Left colon (tissue), 2 donors: Measurements from ENCODE around the gene KIF3C. TPM values are rescaled to one million over a fixed set of nuclear protein-coding genes. Genes with fewer than 3 reads are reported as not detected.
"Not testable (repeated sequence)": the region's sequence is repeated elsewhere in the genome, so short reads cannot be mapped to it uniquely, and the experiment has no call there.

ENCODE experiments used
- ATAC-seq: fragments of 200-7000 bp; cut with Tn5 transposase; one replicate; pipeline ENCODE4 v1.9.1; 2020; ENCODE audit warnings: mild to moderate bottlenecking, moderate library complexity
- DNase-seq, 2 donors: peaks; one replicate each; pipeline ENCODE4 v3.0.0-alpha.2; 2020
- intact Hi-C, 2 donors: fragments of 100-400 bp; cut with DNase I in 1 of 2; cut with micrococcal nuclease in 1 of 2; formaldehyde crosslinking; loops; one replicate each; pipeline versions ENCODE4 v1.11.2 to v1.14.0; 2022; cut with DNase I, micrococcal nuclease
- total RNA-seq, 2 donors: library from RNA; stranded (reverse); fragmentation: NEBNext Ultra II Directional; extraction: Animal tissue kit (Norgen Biotek cat#: 25700); gene quantifications; one replicate each; pipeline ENCODE4 v1.2.1, GENCODE V29; 2021
- donor health status: DM: no; HTN: no; CAD: no.
- donor health status: DM: yes; HTN: yes; CAD: no.

The KIF3C gene
- total RNA-seq, 2 donors from 2014 or later, result 2.0 to 2.3 TPM

DNA sequence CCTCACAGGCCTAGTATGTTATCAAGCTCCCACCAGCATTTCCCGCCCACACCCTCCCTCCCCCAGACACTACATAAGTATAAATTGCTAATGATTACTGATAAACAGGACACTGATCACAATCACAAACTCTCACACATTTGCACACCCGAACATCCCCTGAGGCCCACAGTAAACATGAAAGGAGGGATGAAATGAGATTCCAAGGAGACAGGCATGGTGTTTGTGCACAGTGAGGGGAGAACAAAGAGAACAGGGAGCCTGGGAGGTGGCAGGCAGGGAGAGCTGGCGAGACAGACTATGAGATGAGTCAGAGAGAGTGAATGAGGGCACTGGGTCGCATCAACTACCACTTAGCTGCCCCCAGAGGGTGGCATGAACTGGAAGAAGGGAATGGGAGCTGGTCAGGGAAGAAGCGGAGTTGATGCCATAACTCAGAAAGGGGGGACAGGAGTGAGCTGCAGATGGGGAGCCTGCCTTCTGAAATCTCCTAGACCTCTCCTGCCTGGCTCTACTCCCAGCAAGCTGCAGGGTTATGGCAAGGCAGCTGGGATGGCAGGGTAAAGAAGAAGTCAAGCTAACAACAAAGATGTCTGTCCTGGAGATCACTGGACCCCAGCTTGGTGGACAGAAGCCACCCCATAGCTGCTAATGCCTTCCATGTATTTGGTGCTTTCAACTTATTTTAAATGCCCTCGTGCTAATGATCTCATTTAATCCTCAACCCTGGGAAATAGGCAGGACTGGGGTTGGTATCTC is 5.1 kb downstream of the KIF3C start:
- no peak for ATAC-seq
- DNase-seq, result no peak
- intact Hi-C loops, result no loop called here

DNA sequence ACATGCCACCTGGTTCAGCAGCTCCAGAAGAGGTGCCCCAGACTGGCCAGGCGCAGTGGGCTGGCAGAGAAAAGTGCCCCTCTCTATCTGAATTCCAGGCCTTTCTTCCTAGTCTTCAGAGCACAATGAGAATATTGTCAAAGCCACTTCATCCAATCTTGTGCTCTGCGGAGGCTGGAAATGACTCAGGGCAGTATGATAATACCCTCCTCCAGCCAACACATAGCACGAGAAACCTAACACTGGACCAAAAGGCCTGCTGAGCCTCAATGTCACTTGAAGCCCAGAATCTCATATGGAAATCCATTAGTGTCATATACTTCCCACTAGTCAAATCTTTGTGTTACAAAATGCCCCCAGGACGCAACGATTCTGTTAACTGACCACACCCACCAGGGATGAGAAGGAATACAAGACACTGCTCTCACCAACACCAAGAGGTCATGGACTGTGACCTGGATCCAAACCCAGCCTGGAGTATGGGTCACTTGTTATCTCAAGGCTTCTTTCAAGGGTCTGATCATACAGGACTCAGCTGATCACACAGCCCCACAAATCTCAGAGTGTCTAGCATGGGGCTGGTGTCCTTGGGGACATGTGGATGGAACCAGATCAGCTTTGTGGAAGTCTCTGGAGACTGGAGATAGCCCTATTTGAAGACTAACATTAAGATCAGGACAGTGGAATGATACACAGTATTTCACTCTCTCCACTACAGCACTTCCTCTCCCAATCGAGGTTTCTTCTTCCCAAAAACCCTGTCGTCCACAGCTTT is 10.1 kb downstream of the KIF3C start:
- no peak for DNase-seq
- ATAC-seq, result no peak
- intact Hi-C loops, result no loop called here

DNA sequence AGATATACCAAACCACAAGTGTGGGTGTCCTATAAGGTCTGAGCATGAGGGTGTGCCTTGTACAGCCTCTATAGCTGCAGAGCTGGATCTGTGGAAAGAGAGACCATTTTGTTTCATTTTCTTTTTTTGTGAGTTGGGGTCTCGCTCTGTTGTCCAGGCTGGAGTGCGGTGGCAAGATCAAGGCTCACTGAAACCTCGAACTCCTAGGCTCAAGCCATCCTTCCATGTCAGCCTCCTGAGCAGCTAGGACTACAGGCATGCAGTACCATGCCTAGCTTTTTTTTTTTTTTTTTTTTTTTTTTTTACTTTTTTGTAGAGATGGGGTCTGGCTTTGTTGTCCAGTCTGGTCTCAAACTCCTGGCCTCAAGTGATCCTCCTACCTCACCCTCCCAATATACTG is 10.7 kb downstream of the KIF3C start:
- intact Hi-C loops, result no loop called here
- no peak for DNase-seq
- no peak for ATAC-seq

DNA sequence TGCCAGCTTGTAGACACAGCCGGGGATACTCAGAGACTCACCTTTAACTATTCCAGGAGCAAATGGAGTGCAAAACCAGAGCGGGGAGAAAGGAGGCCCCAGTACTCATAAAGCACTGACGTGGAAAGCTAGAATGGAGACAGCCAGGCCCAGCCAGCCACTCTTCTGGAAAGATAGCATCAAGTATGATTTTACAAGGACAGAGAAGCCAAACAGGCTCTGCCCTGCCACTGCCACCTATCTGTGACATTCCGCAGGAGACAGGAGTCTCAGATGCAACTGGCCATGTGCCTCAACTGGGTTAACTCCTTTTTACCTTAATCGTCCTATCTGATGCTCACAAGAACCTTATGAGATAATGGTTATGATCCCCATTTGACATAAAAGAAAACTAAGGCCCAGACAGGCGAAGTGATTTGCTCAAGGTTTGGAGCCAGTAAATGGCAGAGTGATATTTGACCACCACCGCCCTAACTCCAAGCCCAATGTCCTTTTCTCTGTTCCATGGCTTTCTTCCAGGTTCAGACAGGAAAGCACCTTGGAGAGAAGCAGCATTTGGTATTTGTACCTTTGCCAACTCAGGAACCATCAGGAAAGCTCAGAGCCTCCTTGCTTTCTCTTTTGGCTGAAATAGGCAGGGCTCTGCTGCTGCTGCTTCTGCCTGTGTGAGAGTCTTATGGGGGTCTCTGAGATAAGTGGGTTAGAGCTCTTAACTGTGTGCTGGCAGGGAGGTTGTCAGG is 15.6 kb downstream of the KIF3C start:
- no peak for ATAC-seq
- no peak for DNase-seq
- intact Hi-C loops, result no loop called here

DNA sequence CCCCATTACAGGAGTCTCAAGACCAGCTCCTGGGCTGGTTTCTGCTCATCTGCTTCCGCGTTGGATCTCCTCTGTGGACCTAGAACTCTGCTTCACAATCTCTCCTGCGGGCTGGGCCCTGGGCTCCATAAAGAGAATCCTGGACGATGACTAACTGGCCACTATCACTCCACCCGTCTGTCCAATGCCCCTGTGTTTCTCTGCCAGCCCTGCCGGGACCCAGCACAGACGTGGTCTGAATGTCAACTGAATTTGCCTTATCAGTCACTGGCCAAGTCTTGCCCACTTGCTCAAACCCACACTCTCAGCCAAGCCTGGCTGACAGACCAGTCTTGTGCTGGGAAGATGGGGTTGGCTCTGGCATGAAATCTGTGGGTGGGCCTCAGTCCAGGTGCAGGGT is 17.4 kb downstream of the KIF3C start:
- DNase-seq (no peak), ATAC-seq (no peak)
- intact Hi-C loops, result no loop called here

DNA sequence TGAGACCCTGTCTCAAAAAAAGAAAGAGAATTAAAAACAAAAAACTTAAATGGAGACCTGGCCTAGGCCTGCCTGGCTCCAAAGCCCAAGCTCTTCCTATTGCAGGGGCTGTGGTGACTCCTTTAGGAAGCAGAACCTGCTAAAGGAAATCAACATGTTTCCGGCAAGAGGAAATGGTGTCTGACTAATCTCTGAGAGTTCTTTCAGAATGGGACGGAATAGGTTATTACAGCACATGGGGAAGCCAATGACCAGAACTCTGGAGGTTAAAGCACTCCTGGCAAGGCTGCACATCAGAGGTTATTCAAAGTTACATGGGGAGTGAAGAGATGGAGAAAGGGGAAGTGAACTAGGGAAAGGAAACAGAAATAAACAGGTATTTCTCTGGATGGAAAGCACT is 21.4 kb downstream of the KIF3C start:
- intact Hi-C loops, result no loop called here
- DNase-seq (no peak), ATAC-seq (no peak)

DNA sequence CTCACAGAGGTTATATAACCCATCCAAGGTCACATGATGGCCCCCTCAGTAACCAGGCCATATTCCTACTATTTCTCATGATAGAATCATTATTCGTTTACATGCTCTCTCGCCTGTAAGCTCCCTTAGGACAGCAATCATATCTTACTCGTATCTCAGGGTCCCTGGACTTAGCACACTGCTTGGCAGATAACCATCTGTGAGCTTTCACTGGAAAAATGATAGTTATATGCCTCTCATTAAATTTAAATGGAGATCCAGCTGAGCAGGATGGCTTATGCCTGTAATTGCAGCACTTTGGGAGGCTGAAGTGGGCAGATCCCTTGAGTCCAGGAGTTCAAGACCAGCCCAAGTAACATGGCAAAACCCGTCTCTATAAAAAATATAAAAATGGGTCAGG is 21.9 kb downstream of the KIF3C start:
- ATAC-seq, result no peak
- intact Hi-C loops, result no loop called here
- DNase-seq, result no peak

DNA sequence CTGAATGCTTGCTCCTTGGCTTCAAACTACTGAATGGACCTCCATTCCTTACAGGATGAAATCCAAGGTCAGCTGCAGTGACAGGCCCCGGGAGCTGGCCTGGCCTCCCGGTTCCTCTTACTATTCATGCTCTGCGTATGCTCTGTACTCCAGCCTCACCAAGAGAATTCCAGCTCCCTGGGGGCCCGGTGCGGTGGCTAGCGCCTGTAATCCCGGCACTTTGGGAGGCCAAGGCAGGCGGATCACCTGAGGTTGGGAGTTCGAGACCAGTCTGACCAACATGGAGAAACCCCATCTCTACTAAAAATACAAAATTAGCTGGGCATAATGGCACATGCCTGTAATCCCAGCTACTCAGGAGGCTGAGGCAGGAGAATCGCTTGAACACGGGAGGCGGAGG is 23.7 kb downstream of the KIF3C start:
- intact Hi-C loops, ATAC-seq, DNase-seq: not testable (repeated sequence)

DNA sequence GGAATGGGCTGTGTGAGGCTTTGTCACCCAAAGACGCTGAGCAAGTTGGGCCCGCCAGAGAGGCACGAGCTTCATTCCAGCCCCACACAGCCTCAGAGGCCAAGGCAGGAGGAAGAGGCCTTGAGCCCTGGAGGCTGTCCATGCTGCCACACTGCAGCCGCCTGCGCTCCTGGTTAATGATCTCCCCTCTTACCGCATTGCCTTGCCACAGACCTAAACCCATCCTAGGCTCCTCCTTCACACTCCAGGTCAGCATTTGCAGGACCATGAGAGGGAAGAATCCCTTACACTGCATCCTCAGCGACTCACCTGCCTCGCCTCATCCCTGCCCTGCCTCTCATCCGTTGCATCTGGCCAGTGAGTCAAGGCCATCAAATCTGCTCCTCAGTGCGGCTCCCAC is 24.6 kb downstream of the KIF3C start:
- DNase-seq (no peak), ATAC-seq (no peak)
- intact Hi-C loops, result no loop called here

DNA sequence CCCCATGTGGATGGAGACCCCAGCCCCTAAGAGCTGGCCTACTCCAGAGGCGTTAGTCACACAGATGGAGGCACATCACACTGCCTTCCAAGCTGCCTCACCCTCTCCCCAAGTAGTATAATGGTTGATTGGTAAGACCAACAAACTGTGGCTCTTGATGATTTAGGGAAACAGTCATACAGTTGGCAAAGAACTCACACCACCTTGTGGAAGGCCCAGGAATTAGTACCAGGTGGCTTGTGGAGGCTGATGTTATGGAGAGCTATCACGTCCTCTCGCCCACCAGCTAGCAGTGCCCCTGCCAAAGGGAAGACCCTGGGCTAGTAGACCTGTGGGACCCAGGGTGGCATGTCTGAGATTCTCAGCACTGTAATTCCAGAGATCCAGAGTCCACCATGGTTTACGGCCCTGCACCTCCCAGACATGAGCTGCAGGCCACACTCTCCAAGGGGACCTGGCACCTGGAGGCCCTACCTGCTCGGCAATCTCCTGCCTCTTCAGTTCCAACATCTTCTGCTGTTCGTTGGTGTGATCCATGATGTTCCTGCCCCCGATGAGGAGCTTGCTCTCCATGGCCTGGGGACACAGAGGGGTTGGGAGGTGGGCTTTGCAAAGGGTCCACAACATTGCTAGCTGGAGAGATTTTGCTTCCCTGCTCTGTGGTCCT is 26.3 kb downstream of the KIF3C start:
- ATAC-seq (no peak), DNase-seq (no peak)
- intact Hi-C loops, result no loop called here

DNA sequence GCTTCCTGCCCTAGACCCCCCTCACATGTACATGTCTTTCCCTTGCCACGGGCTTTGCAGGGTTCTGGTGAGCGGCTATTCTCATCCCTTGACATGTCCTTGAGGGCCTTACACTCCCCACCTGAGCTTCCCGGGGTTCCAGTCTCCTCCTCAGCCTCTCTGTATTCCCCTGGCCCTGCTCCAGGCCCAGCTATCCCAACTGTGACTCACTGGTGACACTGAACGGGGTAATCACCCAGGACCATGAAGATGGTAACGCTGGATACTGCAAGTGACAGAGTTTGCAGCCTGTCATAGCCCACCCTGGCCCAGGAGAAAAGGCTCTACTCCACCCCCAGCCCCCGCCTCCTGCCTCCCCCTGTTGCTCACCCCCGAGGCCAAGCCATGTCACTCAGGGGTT is 27.3 kb downstream of the KIF3C start:
- intact Hi-C loops, result no loop called here
- ATAC-seq, result no peak
- DNase-seq, result no peak

DNA sequence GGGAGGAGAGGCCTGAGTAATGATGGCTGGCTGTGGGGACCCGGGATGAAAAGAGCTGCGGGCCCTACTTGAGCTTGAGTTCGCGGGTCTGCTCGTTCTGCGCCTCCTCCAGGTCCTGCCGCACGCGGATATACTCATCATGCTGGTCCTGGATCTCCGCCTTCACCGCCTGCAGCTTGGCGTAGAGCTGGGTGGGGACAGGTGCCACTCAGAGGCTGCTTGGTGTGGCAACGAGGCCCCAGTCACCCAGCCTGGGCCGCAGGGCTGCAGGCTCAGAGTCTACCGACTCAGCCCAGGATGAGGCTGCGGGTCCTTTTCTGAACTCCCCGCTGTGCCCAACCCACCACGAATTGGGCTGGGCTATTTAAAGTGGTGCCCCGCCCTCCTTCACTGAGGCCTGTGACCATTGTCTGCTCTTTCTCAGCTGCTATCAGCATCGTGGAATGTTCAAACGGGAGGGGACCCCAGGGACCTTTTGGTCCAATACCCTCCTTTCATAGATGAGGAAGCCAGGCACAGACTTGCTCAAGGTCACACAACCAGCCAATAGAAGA is 28.0 kb downstream of the KIF3C start:
- intact Hi-C loops, result no loop called here
- ATAC-seq (no peak), DNase-seq (no peak)

DNA sequence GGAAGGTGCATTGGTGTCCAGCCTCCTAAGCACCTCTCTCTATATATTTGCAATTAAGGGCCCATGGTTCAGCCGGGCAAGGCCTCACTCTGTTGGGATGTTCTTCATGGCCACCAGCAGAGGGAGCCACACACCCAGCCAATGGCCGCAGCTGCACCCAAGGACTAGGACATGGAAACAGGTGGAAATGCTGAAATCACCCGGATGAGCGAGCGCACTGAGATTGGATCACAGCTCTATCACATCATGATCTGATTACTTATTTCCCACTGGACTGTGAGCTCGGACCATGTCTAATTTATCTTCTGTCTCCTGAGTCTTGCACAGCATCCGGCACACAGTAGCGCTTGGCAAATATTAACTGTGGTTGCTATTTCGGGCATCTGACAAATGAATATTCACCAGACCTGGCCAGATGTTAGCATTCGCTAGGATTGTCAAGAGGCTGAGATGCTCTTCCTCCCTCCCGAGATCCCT is 31.2 kb downstream of the KIF3C start:
- peak; percentile 78 to 85 for DNase-seq
- intact Hi-C loops, result loop anchor here in 1 of 2 donors (2.0 kb wide), 1 partner anchor 194 kb away; no protein-coding TSS in a partner anchor

DNA sequence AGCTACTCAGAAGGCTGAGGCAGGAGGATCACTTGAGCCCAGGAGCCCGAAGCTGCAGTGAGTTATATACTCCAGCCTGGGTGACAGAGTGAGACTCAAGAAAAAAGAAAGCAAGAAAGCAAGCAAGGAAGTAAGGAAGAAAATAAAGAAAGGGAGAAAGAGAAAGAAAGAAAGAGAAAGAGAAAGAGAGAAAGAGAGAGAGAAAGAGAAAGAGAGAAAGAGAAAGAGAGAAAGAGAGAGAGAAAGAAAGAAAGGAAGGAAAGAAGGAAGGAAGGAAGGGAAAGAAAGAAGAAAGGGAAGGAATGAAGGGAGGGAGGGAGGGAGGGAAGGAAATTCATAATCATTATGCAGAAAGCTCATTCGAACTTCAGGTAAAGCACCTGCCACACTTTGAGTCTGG is 33.9 kb downstream of the KIF3C start:
- ATAC-seq (no peak), DNase-seq (no peak)
- intact Hi-C loops, result loop anchor here in 1 of 2 donors (10.0 kb wide), 1 partner anchor 94 kb away; no protein-coding TSS in a partner anchor

More for the DNA sequence above, 31.2 kb downstream of the KIF3C start:
- peak; percentile 98 for ATAC-seq

DNA sequence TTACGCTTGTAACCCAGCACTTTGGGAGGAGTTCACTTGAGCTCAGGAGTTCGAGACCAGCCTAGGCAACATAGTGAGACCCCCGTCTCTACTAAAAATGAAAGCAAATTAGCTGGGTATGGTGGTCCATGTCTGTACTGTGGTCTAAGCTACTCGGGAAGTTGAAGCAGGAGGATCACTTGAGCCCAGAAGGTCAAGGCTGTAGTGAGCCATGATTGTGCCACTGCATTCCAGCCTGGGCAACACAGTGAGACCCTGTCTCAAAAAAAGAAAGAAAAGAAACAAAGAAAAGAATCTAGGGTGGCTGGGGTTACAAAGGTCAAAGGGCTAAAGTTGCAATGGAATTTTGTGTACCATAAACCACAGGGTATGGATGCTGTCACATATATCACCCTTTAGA is 41.3 kb downstream of the KIF3C start:
- intact Hi-C loops, result loop anchor here in 1 of 2 donors (10.0 kb wide), 1 partner anchor 86 kb away; no protein-coding TSS in a partner anchor
- DNase-seq (no peak), ATAC-seq (no peak)

DNA sequence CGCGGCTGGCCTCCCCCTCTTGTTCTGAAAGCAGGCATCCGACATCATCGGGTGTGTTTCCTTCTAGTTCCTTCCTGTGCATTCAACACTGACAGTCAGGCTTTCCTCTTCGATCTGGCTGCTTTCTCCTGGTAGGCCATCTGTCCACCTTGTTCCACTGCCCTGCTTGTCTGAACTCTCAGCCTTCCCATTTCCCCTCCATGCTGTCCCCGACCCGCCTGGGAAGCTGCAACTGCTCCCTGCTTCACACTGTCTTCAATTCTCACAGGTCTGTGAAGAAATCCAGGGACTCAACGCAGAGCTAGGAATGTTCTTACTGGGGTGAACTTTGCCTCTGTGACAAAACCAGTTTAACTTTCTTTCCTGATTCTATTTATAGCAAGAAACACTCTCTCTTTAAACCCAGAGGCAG is 43.0 kb downstream of the KIF3C start:
- intact Hi-C loops, result no loop called here
- peak; percentile 24 to 40 for DNase-seq
- ATAC-seq, result peak; percentile 95

DNA sequence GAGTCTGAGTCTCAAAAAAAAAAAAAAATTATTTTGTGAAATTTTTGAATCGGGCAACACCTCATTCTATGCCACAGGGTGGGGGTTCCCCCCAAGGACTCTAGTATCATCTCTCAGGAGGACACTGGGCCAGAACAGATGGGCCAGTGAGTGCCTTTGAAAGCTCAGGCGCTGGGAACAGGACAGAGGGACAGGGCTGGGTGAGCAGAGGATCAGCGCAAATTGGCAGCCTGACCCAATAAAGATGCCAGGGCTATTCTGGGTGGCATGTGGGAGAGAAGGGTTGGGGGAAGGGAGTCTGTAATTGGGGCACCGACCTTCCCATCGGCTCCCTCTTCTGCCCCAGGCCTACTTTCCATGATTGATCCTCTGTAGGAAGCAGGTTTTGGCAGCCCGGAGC is 44.0 kb downstream of the KIF3C start:
- ATAC-seq, result no peak
- intact Hi-C loops, result no loop called here
- DNase-seq, result no peak

DNA sequence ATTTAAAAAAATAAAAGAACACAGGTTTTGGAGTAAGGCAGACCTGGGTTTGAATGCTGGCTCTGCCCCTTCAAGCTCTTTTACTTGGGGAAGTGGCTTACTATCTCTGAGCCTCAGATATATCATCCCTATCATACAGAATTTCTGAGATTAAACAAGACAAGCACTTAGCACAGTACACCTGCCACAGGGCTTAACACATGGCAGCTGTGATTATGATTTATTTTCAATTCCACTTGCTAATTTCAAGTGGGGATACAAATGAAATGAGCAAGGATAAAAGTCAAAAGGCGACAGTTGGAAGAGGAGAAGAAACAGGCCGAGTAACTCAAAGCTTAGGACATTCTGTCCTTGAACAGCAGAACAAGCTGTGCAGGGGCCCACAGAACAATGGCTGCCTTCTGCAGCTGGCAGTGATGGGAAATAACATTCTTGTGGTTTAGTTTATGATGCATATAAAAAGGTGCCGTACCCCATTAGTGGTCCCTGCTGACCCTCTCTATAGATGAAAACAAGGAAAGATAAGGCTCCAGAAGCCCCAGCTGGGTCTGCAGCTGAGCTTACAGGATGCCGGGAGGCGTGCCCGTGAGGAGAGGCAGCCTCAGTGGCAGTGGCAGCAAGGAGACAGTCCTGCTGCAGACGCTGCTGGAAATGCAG is 45.3 kb downstream of the KIF3C start:
- DNase-seq (no peak), ATAC-seq (no peak)
- intact Hi-C loops, result no loop called here
